KMS-11 (cell line): ENCODE data around the gene POLN.

ENCODE experiments used
- H2AFZ ChIP-seq: fragments of 200-600 bp; sonication (generic); 2 replicates; pipeline ENCODE4 v1.6.1; 2016; ENCODE audit warnings: antibody characterized with exemption, mixed run types, low read depth
- H3K27ac ChIP-seq: fragments of 200-600 bp; sonication (generic); 2 replicates; pipeline ENCODE4 v1.6.1; 2016; ENCODE audit warnings: mild to moderate bottlenecking, mixed run types
- H3K27me3 ChIP-seq: fragments of 200-600 bp; sonication (generic); 2 replicates; pipeline ENCODE4 v1.6.1; 2017; ENCODE audit warnings: mild to moderate bottlenecking, low read depth, mixed run types, moderate library complexity; ENCODE audit not compliant: insufficient read depth
- H3K36me3 ChIP-seq: fragments of 200-600 bp; sonication (generic); 2 replicates; pipeline ENCODE4 v1.6.1; 2017; ENCODE audit warnings: mild to moderate bottlenecking, mixed run types; ENCODE audit not compliant: insufficient read depth
- H3K4me1 ChIP-seq: fragments of 200-600 bp; sonication (generic); 2 replicates; pipeline ENCODE4 v1.6.1; 2016; ENCODE audit warnings: mild to moderate bottlenecking, low read depth, mixed run types; ENCODE audit not compliant: poor library complexity, severe bottlenecking
- H3K4me2 ChIP-seq: fragments of 200-600 bp; sonication (generic); 2 replicates; pipeline ENCODE4 v1.7.0; 2016; ENCODE audit warnings: mild to moderate bottlenecking, mixed run types
- H3K4me3 ChIP-seq: fragments of 200-600 bp; sonication (generic); IDR thresholded peaks from 2 replicates; pipeline ENCODE4 v1.6.1; 2017; ENCODE audit warnings: low read depth, low read length, mixed read lengths; ENCODE audit not compliant: insufficient read depth
- H3K79me2 ChIP-seq: fragments of 200-600 bp; sonication (generic); 2 replicates; pipeline ENCODE4 v1.6.1; 2016; ENCODE audit warnings: low read depth, mixed run types; ENCODE audit not compliant: insufficient read depth
- H3K9ac ChIP-seq: fragments of 200-600 bp; sonication (generic); 2 replicates; pipeline ENCODE4 v1.6.1; 2016; ENCODE audit warnings: mild to moderate bottlenecking, mixed run types
- H4K20me1 ChIP-seq: fragments of 200-600 bp; sonication (generic); 2 replicates; pipeline ENCODE4 v1.6.1; 2016; ENCODE audit warnings: mild to moderate bottlenecking, mixed run types; ENCODE audit not compliant: insufficient read depth
- TF ChIP-seq, protein P1 (sequence below): fragments of 200-600 bp; sonication (generic); conservative IDR thresholded peaks from 2 replicates; pipeline ENCODE4 v1.6.1; 2017; ENCODE audit warnings: low read depth, mild to moderate bottlenecking, antibody characterized with exemption, low read length, moderate library complexity, mixed read lengths

The POLN gene

DNA sequence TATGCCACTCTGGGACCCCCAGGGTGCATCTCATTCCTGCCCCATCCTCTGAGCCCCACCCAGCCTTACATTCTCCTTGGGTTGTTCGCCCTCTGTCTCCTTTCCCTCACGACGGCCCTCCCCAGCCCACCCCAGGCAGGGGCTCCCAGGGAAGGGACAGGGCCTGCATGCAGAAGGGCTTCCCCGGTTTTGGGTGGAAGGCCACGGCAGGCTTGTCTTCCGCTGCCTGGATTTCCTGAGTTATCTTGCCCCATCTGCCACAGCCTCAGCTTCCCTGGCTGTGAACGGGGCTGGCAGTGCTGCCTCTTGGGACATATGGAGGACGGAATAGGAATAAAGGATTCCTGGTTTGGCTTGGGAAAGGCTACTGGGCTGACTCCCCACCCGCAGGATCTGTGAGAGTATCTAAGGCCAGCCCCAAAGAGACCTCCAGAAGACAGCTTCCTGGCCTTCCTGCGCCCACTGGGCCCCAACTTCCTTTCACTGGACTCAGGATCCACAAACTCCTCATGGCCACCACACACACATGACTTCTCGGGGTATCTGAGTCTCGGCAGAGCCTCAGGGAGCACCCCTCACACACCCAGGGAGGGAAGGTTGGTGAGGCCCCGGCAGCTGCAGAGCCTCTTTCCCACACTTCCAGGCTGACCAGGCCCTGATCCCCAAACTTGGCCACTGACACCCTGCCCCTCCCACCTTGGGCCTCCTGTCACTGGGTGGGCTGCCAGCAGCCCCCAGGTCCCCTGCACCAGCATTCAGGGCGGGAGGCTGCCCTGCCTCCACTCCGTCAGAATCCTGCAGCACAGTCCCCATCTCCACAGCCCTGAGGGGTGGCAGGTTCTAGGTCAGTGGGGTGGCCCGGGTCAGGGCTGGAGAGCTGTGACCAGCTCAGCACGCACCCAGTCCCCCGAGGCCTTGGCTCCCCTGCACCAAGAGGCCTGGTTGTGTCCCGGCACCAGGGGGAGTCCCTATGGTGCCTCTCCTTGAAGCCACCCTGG, 23.5 kb upstream of the POLN start:
- no peak overlapping the region for H2AFZ ChIP-seq
- H3K36me3 ChIP-seq = no peaks in the 10 kb centered on the region
- no peaks in the 10 kb centered on the region for H3K27me3 ChIP-seq
- no peak overlapping the region for H3K4me3 ChIP-seq
- no peak overlapping the region for H3K4me2 ChIP-seq
- TF ChIP-seq, protein P1, sequence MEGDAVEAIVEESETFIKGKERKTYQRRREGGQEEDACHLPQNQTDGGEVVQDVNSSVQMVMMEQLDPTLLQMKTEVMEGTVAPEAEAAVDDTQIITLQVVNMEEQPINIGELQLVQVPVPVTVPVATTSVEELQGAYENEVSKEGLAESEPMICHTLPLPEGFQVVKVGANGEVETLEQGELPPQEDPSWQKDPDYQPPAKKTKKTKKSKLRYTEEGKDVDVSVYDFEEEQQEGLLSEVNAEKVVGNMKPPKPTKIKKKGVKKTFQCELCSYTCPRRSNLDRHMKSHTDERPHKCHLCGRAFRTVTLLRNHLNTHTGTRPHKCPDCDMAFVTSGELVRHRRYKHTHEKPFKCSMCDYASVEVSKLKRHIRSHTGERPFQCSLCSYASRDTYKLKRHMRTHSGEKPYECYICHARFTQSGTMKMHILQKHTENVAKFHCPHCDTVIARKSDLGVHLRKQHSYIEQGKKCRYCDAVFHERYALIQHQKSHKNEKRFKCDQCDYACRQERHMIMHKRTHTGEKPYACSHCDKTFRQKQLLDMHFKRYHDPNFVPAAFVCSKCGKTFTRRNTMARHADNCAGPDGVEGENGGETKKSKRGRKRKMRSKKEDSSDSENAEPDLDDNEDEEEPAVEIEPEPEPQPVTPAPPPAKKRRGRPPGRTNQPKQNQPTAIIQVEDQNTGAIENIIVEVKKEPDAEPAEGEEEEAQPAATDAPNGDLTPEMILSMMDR = no peak
- no peaks in the 10 kb centered on the region for H3K4me1 ChIP-seq
- H3K9ac ChIP-seq = no peak overlapping the region
- no peaks in the 10 kb centered on the region for H4K20me1 ChIP-seq
- H3K79me2 ChIP-seq = no peaks in the 10 kb centered on the region
- no peak overlapping the region for H3K27ac ChIP-seq

DNA sequence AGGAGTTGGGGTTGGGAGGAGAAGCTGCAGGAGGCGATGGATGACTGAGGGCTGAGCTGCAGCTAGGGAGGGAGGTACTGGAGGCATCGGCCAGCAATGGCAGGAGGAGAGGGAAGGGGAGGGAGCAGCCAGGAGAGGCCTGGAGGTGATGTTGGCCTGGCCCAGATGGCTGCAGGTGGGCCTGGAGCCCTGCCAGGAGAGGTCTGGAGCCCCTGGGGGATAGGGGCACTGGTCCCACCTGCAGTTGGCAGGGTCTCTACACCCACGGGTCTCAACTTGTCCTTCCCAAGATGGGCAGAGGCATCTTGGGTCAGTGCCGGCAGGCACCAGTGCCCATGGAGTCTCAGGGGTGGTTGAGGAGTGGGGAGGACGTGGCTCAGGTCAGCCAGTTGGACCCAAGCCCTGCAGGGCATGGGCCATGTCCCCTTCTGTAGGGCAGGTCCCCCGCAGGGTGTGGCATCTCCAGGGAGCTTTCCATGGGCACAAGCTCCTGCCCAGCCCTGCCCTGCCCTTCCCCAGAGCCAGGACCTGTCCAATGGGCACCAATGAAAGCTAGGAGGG, 22.6 kb upstream of the POLN start:
- H3K27ac ChIP-seq = no peak overlapping the region
- H3K36me3 ChIP-seq = no peaks in the 10 kb centered on the region
- H3K4me1 ChIP-seq = no peaks in the 10 kb centered on the region
- H2AFZ ChIP-seq = no peak overlapping the region
- H3K4me3 ChIP-seq = no peak overlapping the region
- no peak overlapping the region for H3K4me2 ChIP-seq
- H3K79me2 ChIP-seq = no peaks in the 10 kb centered on the region
- TF ChIP-seq, protein P1 = no peak
- no peaks in the 10 kb centered on the region for H3K27me3 ChIP-seq
- no peaks in the 10 kb centered on the region for H4K20me1 ChIP-seq
- H3K9ac ChIP-seq = no peak overlapping the region

DNA sequence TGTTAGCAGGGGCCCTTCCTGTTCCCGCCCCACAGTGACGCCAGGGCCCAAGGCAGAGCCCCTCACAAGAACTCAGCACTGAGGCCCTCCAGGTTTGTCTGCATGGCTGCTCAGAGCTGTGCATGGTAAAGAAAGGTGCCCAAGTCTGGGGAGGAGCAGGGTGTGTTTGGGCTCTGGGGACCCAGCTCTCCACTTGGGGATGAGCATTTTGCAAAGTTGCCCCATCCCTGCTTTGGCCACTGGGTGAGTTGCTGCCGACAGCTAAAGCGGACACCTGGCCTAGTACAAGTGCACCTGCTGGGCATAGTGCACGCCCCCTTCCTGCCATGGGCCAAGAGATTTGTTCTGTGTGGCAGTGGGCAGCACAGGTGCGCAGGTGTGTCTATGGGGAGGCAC, 22.0 kb upstream of the POLN start:
- Histone ChIP-seq H2AFZ (no peak overlapping the region), H3K27me3 (no peaks in the 10 kb centered on the region), H4K20me1 (no peaks in the 10 kb centered on the region), H3K4me2 (no peak overlapping the region), H3K27ac (no peak overlapping the region), H3K36me3 (no peaks in the 10 kb centered on the region), H3K9ac (no peak overlapping the region), H3K4me1 (no peaks in the 10 kb centered on the region), H3K79me2 (no peaks in the 10 kb centered on the region), H3K4me3 (no peak overlapping the region)
- TF ChIP-seq, protein P1 = no peak

DNA sequence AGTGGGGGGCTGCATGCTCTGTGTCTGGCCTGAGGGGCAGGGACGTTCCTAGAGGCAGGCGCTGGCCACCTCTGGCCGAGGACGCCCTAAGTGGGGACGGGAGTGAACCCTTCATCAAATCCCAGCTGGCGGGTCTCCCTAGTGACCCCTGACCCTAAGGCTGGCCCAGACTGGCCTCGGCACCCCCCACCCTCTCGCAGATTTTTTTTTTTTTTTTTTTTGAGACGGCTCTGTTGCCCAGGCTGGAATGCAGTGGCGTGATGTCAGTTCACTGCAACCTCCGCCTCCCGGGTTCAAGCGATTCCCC, 21.0 kb upstream of the POLN start:
- Histone ChIP-seq H2AFZ (peak overlapping the region; percentile 64), H3K27ac (peak overlapping the region; percentile 38; the same call in 1 of the 2 replicates), H3K36me3 (no peaks in the 10 kb centered on the region), H3K9ac (peak overlapping the region; percentile 56; the same call in 1 of the 2 replicates), H4K20me1 (no peaks in the 10 kb centered on the region), H3K27me3 (no peaks in the 10 kb centered on the region), H3K4me1 (no peaks in the 10 kb centered on the region), H3K4me2 (peak overlapping the region; percentile 54; the same call in 1 of the 2 replicates), H3K4me3 (peak overlapping the region; percentile 30), H3K79me2 (no peaks in the 10 kb centered on the region)
- TF ChIP-seq, protein P1 = no peak
